ENCODE results near the gene SHC1.

The SHC1 gene

GRCh38 chr1:154961207-154962155 is 9.1 kb downstream of the SHC1 start, which contains the start of gene PYGO2:
TSS of gene PYGO2 (minus strand) at chr1:154961782. CDS start at chr1:154961576, 206 bp downstream.
- H3F3A ChIP-seq (ENCODE audit: insufficient read depth), result peaks cover 33% of the 10 kb centered on the region
- H3K27me3 ChIP-seq (ENCODE audit: low read length), result no peaks in the 10 kb centered on the region
- H3K36me3 ChIP-seq (ENCODE audit: low read length), result peaks cover 3% of the 10 kb centered on the region; the same call in 1 of the 2 replicates
- H3K79me2 ChIP-seq (ENCODE audit: insufficient read depth, low read length), result peaks cover 12% of the 10 kb centered on the region
- H3K4me3 ChIP-seq (ENCODE audit: insufficient read depth, low read length, poor library complexity, severe bottlenecking), result peak within 1 kb of the TSS; percentile 82
- peak within 1 kb of the TSS; percentile 72 for H2AFZ ChIP-seq (ENCODE audit: low read depth, low read length, severe bottlenecking)
- no peaks in the 10 kb centered on the region for H3K9me2 ChIP-seq (replicated peaks; ENCODE audit: insufficient read depth, low read length)
- H3K27ac ChIP-seq (ENCODE audit: low read depth, low read length), result peak within 1 kb of the TSS; percentile 91
- no peaks in the 10 kb centered on the region for H4K20me1 ChIP-seq (ENCODE audit: low read depth, low read length)
- no peaks in the 10 kb centered on the region for H3K9me3 ChIP-seq (ENCODE audit: insufficient read depth, low read length)
- peak within 1 kb of the TSS; percentile 96 for H3K9ac ChIP-seq (ENCODE audit: low read length)
- H3K4me2 ChIP-seq (ENCODE audit: low read depth, low read length, poor library complexity, severe bottlenecking), result peak within 1 kb of the TSS; percentile 72
- TF ChIP-seq CTCF (IDR thresholded peaks at IDR 0.05; ENCODE audit: insufficient read depth, low read length, poor library complexity, severe bottlenecking) (peak; percentile 54), EZH2phosphoT487 (conservative IDR thresholded peaks at IDR 0.05; ENCODE audit: low read length) (no peak)

- Histone ChIP-seq H3K9ac (ENCODE audit: low read length) (peak overlapping the region; percentile 96), H3K9me2 (replicated peaks; ENCODE audit: insufficient read depth, low read length) (no peaks in the 10 kb centered on the region), H3K4me2 (ENCODE audit: low read depth, low read length, poor library complexity, severe bottlenecking) (peak overlapping the region; percentile 72), H3F3A (ENCODE audit: insufficient read depth) (peaks cover 36% of the 10 kb centered on the region), H3K27me3 (ENCODE audit: low read length) (no peaks in the 10 kb centered on the region), H3K27ac (ENCODE audit: low read depth, low read length) (peak overlapping the region; percentile 91), H3K36me3 (ENCODE audit: low read length) (peaks cover 3% of the 10 kb centered on the region; the same call in 1 of the 2 replicates), H3K79me2 (ENCODE audit: insufficient read depth, low read length) (peaks cover 12% of the 10 kb centered on the region), H3K4me3 (ENCODE audit: insufficient read depth, low read length, poor library complexity, severe bottlenecking) (peak overlapping the region; percentile 82), H2AFZ (ENCODE audit: low read depth, low read length, severe bottlenecking) (no peak overlapping the region), H4K20me1 (ENCODE audit: low read depth, low read length) (no peaks in the 10 kb centered on the region), H3K9me3 (ENCODE audit: insufficient read depth, low read length) (no peaks in the 10 kb centered on the region)
- TF ChIP-seq EZH2phosphoT487 (conservative IDR thresholded peaks at IDR 0.05; ENCODE audit: low read length), result no peak
Observed at GRCh38 chr1:154960446-154961136, 10.0 kb downstream of the SHC1 start.

GRCh38 chr1:154959426-154959780 is 11.1 kb downstream of the SHC1 start:
- H3K27ac ChIP-seq (ENCODE audit: low read depth, low read length), result no peak overlapping the region
- H3K9me2 ChIP-seq (replicated peaks; ENCODE audit: insufficient read depth, low read length), result no peaks in the 10 kb centered on the region
- peaks cover 37% of the 10 kb centered on the region for H3F3A ChIP-seq (ENCODE audit: insufficient read depth)
- H3K9me3 ChIP-seq (ENCODE audit: insufficient read depth, low read length), result no peaks in the 10 kb centered on the region
- H3K4me3 ChIP-seq (ENCODE audit: insufficient read depth, low read length, poor library complexity, severe bottlenecking), result no peak overlapping the region
- peaks cover 12% of the 10 kb centered on the region for H3K79me2 ChIP-seq (ENCODE audit: insufficient read depth, low read length)
- H3K9ac ChIP-seq (ENCODE audit: low read length), result no peak overlapping the region
- TF ChIP-seq EZH2phosphoT487 (conservative IDR thresholded peaks at IDR 0.05; ENCODE audit: low read length) (no peak), CTCF (IDR thresholded peaks at IDR 0.05; ENCODE audit: insufficient read depth, low read length, poor library complexity, severe bottlenecking) (no peak)
- no peaks in the 10 kb centered on the region for H4K20me1 ChIP-seq (ENCODE audit: low read depth, low read length)
- no peaks in the 10 kb centered on the region for H3K27me3 ChIP-seq (ENCODE audit: low read length)
- H2AFZ ChIP-seq (ENCODE audit: low read depth, low read length, severe bottlenecking), result no peak overlapping the region
- H3K36me3 ChIP-seq (ENCODE audit: low read length), result peaks cover 3% of the 10 kb centered on the region; the same call in 1 of the 2 replicates
- no peak overlapping the region for H3K4me2 ChIP-seq (ENCODE audit: low read depth, low read length, poor library complexity, severe bottlenecking)
